ENCODE results near the gene HERPUD2.

- TF ChIP-seq CTCF (IDR thresholded peaks at IDR 0.05) (no peak), POLR2A (IDR thresholded peaks at IDR 0.05) (no peak)
Observed at GRCh38 chr7:35716038-35716803, 21.3 kb upstream of the HERPUD2 start.
